ENCODE measurements around the gene FAM20B.
A peak's percentile ranks its signal among the peaks of the same experiment; 100 is the strongest.
"Not testable (repeated sequence)": the region's sequence is repeated elsewhere in the genome, so short reads cannot be mapped to it uniquely, and the experiment has no call there.

FAM20B gene

DNA sequence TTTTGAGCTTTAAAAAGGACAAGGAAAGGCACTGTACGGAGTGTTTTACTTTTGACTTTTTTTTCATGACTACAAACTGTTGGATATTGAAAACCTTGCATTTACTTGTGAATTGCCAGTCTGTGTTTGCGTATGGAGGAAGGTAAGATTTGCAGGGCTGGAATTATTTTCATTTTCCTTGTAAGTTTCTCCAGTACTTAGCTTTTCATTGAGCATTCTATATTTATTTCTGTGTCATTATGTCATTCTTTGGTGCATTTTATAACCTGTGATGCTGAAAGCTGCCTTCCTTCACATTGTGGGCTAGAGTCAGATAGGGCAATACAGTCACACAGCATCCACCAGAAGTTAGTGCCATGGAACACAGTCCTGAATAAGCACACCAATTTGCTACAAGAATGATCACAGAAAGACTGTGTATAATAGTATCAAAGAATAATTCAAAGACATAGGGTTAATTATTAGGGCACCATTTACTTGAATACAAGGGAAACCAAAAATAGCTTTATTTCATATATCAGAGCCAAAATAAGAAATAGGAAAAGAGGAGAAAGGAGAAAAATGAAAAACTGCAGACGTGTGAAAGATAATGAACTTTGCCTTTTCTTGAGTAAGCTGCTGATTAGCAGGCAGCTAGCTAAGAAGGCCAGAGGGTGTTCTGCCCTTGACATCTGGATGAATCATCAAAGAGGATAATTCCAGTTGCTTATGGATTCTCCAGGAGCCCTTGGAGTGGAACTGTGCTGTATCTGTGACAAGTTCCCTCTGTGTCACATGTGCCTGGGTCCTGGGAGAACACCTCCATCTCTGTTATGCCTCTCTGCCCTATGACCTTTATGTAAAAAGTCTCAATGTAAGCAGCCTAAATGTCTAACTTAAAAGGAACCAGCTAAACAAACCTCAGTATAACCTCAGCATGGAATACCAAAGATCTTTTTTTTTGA is 8.0 kb upstream of the FAM20B start:
- no peak for DNase-seq
- intact Hi-C loops (cut with DNase I) = no loop called here

DNA sequence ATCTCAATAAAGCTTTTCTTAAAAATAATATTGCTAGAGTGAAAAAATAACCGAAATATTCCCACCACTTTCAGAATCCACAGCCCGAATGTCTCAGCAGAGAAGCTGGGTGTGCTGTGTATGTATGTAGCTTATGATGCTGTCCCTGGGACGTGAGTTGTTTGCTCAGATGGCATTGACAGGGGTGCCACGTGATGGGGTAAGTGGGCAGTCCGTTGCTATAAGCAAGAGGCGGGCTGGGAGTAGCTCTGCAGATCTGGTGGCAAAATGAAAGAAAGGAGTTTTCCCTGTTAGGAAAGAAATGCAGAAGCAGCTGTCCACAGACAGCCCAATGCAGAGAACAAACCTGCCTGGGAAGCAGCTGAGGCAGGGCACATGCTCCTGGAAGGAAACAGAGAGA is 3.8 kb upstream of the FAM20B start:
- peak in 40 of 42 donors; percentile 26 to 85 (median 56) for DNase-seq
- intact Hi-C loops (cut with DNase I) = loop anchor here (10.0 kb wide), 2 partner anchors 273 to 1133 kb away; partner anchors contain the start of genes QSOX1 and SOAT1

DNA sequence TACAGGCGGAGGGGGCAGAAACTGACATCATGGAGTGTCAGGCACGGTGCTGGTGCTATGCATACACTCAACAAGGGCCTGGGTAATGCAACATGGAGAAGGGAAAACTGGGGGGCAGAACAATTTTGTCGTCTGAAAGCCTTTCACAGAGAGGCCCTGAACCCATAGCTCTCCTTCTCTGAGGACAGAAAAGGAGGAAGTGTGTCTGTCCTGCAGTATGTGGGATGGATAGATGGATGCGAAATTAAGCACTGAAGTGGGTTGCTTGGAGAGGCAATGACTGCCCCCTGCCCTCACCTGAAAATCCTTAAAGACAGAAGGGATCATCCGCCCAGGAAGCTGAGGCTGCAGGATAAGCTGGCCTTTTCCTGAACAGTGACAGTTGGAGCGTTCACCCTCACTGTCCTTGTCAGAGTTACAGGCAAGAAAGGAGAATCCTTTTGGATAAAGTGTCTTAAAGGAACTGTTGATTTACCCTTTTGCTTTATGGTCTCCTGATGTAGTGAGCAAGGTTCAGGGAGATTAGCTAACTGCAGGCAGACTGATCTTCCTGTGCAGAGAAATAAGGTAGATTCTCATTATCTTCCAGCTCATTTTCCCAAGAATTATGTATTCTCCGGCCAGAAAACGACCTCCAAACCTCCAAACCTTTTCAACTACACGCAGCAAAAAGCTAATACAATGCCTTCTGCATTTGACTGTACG is 1.6 kb upstream of the FAM20B start:
- intact Hi-C loops (cut with DNase I) = loop anchor here (10.0 kb wide), 2 partner anchors 271 to 1131 kb away; partner anchors contain the start of genes QSOX1 and SOAT1

DNA sequence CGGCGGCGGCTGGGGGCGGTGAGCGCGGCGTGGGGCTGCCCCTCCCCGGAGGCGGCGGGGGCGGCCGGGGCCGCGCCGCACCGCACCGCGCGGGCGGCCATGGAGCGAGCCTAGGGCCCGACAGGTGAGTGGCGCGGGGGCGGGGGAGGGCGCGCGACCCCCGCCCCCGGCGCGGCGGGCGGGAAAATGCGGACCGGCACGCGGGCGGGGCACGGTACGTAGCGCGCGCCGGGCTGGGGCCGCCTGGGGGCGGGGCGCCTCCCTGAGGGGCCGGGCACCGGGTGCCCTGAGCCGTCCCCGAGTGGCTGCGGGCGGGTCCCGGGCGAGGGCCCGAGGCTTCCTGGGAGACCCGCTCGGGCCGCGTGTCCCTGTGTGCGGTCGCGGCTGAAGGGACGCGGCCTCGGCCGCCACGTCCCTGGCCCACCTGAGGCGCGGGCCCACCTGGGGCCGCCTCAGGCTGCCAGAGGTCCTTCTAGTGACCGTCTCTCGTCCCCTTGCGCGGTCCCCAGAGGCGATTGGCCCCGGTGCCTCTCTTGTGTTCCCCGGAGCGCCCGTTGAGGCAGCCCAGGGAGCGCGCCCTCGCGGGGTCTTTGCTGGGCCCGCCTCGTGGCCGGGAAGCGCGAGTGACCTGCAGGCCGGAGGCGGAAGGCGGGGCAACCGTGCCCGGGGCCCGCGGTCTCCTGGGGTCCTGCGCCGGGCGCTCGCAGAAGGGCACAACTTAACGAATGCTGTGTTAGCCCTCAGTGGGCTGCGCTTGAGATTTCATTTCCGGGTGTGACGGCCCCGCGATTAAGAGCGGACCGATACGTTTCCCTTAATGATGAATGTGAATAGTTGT is 500 bp downstream of the FAM20B start:
- DNase-seq = peak; percentile 26 to 85 (median 68)
- intact Hi-C loops (cut with DNase I) = loop anchor here (5.0 to 10.0 kb wide), 3 partner anchors 56 to 1129 kb away; partner anchors contain the start of genes QSOX1, SOAT1 and TOR3A

More for the DNA sequence above, 1.6 kb upstream of the FAM20B start:
- no peak for DNase-seq

DNA sequence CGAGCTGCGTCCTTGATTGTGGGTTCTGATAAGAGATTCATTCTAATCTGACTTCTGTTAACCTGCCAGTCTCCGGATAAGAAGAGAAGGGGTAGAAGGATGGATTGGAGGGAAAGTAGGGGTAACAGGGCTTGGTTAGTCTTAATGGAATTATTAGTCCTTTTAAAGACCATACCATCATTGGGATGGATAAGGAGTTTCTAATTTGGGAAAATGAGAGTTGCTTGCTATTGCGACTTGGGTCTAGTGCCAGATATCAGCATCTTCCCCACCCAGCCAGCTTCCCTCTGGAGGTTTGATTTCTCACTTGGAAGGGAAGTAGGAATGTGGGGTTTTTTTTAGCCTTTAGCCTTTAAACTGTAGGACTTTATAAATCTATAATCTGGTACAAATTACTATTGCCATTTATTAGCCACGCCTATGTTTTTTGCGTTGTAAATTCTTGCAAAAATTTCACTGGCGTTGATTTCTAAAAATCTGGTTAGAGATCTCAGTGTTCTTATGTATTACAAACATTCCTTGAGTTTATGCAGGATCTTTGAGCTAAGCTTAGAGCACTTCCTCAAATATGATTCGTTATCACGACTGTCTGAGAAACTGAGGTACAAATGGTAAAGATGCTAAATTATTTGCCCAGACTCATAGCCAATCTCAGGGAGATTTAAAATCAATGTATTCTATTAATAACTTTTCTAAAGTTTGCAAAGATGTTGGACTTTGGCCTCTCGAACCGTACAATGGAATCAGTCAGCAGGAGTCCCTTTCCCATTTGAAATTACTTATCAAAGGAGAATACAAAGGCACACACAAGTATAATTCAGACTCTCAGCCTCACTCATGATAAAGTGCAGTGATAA is 1.3 kb downstream of the FAM20B start:
- intact Hi-C loops (cut with DNase I) = loop anchor here (5.0 to 10.0 kb wide), 3 partner anchors 55 to 1128 kb away; partner anchors contain the start of genes QSOX1, SOAT1 and TOR3A
- no peak for DNase-seq

DNA sequence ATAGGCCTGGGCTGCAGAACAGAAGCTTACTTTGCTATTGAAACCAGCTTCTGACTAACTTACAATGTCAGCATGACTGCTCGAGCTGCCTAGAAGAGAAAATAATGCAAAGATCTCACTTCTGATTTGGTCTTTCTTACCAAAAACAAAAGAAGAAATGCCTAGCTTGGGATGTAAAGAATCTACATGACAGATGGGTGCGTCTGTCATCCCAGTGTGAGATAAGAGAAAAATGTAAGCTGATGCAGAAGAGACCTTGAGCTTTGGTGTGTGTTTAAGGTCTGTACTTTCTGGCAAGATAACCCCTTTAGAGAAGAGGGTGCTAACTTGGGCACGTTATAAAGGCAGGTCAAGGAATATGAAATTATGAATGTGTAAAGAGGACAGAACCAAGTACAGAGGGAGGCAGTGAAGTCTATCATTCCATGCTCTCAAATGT is 3.6 kb downstream of the FAM20B start:
- intact Hi-C loops (cut with DNase I) = loop anchor here (5.0 to 10.0 kb wide), 3 partner anchors 53 to 1125 kb away; partner anchors contain the start of genes QSOX1, SOAT1 and TOR3A
- no peak for DNase-seq

DNA sequence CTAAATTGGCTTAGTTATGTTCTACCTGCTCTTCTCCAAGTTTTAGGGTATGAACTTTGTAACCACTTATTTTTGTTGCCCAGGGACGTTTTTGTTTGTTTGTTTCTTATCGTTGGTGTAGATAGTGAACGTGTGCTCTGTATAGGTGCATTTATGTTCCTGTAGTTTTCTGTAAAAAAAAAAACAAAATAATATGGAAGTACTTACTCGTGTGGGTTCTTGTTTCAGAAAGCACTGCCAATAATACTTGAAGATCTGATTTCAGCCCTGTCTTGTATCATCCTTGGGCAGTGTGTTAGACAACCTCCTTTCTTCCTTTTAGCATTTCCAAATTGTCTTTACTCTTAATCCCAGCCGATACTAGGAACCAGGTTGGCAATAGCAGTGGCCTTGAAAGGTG is 4.4 kb downstream of the FAM20B start:
- no peak for DNase-seq
- intact Hi-C loops (cut with DNase I) = no loop called here

DNA sequence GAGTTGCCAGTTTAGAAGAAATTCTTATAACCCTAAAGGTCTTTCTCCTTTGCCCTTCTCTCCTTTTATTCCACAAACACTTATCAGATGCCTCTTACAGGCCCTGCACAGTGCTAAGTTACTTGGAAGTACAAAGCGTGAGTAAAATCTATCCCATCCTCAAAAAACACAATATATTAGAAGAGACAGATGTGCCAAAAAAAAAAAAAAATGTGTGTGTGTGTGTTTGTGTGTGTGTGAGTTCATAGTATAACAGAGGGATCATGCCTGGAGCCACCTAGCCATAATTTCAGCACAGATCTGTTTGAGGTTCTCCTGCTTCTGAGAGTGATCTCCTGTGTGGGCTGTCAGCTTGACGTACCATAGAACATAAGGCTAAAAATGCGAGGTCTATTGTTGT is 5.0 kb downstream of the FAM20B start:
- no peak for DNase-seq
- intact Hi-C loops (cut with DNase I) = no loop called here

DNA sequence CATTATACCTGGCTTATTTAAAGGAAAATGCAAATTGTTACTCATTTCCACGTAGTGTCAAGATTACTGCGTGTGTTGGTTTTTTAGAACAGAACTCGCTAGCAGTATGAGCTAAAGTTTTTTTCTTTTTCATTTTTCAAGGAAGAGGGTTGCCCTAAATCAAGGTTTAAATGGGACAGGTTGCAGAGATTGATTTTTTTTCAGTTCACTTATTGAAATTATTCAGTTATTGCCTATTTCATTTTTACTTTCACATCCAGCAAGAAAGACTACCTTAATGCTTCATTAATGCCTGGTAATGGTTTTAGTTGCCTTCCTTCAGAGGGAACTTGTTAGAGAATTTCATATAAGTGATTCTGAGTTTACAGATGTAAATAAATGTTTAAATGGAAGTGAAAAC is 5.6 kb downstream of the FAM20B start:
- intact Hi-C loops (cut with DNase I) = no loop called here
- DNase-seq = no peak

DNA sequence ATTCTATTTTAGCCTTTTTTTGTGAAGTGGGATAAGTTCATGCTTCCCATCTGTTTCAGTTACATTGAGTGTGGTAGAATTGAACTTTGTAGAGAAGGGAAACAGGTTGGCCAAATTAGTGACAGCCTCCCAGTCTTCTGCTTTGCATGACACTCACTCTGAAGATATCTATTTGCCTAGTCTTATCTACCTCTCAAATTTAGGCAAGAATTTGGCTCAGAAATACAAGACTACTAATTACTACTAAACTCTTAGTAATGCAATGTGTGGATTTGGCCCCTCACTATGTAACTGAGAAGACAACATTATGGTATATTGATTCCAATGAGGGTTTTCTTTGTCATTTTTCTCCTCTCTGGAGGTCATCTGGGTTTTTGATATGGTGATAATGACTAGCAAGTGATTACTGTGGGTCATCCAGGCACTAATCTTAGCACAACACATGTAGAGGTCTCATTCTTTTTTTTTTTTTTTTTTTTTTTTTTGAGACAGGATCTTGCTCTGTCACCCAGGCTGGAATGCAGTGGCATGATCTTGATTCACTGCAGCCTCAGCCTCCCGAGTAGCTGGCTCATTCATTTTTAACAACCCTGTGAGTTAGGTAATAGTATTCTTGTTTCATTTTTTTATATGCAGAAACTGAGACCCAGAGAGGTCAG is 6.3 kb downstream of the FAM20B start:
- intact Hi-C loops (cut with DNase I) = no loop called here
- no peak for DNase-seq

DNA sequence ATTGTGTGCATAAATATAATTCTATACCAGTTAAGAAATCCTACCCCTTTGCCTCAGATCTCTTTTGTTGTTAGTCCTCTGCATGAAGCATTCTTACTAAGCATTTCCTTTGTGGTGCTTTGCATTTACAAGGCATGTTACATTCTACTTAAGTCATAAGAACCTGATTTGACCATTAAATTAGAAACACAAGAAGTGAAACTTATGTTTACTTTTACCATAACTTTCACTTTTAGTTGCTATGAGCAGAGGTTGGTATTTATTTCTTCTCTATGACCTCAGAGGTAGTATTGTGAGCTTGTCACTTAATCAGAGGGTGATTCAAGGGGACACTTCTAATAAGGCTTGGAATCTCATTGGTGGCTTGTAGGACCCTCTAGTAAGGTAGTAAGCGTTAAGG is 9.0 kb downstream of the FAM20B start:
- intact Hi-C loops (cut with DNase I) = no loop called here
- DNase-seq = no peak

DNA sequence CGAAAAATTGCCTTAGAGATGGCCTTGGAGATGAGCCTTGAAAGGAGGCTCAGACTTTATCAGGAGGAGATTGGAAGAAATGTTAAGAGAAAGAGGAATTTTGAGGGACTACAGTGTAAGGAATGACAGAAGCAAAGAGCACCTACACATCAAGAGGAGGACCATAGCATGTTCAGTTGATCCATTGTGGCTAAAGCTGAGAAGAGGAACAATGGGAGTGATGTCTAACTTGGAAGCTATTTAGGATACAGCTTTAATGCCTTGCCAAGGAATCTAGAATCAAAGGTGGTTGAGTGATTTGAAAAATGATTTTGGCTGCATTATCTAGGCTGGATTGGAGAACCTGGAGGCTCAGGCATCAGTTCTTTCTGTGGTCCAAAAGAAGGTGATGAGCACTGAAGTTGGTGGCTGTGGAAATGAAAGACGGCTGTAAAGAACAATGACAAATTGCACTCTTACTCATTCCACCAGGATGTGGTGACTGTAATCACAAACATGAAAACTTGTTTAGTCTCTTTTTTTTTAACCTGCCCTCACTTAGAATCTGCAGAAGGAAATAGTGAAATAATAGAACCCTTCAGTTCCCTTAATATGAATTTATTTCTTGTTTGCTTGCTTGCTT is 11.3 kb downstream of the FAM20B start:
- no peak for DNase-seq
- intact Hi-C loops (cut with DNase I) = no loop called here

DNA sequence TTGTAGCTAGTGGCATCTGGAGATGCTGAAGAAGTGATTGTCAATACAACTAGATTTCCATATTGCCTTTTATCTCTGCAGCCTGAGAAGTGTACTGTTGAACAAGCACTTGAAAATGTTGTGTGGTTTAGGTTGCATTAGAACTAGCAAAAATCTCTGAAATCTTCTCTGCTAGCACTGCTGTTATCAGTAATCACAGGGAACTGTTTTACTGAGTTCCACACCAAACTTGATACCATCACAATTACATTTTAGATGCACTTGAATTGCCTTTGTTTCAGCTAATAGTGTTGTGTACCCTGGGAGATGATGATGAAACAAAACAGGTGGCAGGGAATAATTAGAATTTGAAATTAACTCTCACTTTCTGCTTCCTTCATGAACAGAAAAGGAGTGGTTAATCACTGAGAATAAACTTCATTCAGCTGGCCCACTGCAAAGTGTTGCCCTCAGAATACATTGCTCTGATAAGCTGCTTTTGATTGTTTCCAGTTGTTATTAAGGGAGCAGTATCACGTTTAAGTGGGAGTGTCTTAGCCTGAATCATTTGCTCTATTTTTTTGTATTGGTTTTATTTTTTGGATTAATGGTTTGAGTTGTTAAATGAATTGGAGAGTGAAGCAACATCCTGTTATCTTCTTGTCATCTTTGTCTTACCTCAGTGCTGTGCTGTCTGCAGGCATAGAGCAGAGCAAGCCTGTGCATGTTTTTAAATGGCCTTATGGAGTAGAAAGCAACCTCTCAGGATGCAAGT is 13.0 kb downstream of the FAM20B start:
- intact Hi-C loops (cut with DNase I) = no loop called here
- no peak for DNase-seq

DNA sequence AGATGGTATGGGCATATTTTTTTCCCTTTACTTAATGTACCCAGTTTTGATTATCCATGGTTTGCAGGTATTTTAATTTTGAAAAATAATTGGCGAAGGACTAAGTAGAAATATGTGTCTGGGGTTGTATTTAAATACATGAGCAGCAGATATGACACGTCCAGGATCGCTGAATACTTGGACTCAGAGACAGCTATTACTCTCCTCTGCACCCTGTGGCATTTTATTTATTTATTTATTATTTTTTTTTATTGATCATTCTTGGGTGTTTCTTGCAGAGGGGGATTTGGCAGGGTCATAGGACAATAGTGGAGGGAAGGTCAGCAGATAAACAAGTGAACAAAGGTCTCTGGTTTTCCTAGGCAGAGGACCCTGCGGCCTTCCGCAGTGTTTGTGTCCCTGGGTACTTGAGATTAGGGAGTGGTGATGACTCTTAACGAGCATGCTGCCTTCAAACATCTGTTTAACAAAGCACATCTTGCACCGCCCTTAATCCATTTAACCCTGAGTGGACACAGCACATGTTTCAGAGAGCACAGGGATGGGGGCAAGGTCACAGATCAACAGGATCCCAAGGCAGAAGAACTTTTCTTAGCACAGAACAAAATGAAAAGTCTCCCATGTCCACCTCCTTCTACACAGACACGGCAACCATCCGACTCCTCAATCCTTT is 13.9 kb downstream of the FAM20B start:
- DNase-seq; intact Hi-C loops (cut with DNase I): not testable (repeated sequence)

DNA sequence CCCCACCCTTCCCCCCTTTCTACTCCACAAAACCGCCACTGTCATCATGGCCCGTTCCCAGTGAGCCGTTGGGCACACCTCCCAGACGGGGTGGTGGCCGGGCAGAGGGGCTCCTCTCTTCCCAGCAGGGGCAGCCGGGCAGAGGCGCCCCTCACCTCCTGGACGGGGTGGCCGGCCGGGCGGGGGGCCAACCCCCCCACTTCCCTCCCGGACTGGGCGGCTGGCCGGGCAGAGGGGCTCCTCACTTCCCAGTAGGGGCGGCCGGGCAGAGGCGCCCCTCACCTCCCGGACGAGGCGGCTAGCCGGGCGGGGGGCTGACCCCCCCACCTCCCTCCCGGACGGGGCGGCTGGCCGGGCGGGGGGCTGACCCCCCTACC is 14.5 kb downstream of the FAM20B start:
- DNase-seq; intact Hi-C loops (cut with DNase I): not testable (repeated sequence)

DNA sequence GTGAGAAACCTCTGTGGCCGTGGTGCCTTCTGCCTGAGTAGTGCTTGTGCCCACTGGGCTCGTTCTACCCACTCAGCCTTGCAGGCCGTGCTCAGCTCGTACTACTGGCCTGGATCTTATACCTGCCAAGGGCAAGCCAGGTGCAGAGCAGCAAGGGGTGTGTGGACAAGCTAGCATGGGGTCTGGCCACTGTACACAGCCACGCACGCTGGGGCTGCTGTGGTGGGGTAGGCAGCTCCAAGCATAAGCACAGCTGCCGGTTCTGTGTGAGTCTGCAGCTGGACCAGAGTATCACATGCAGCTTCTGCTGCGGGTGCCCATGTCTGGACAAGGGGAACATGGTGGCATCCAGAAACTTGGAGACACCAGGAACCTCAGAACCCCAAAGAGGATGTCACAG is 16.4 kb downstream of the FAM20B start:
- intact Hi-C loops (cut with DNase I) = no loop called here
- DNase-seq = no peak

Data from head of caudate nucleus (tissue), 42 donors.